ENCODE data around the gene ZNF385D.

Gene ZNF385D

DNA sequence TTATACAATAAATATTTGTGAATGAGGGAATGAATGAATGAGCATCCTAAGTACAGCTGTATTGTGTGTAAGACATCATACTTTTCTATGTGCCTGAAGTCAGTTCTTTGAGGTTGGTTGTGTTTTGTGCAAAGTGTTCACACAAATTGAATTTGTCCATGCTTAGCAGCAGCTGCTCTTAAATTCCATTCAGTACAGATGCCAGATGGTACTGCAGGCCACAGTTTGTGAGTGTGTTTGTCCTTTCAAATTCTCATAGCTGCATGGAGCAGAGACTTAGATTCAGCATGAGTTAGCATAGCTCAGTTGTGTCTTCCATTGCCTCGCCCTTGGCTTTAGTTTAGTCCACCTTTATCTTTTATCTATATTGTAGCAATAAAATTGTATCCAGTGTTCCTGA, 3.8 kb upstream of the ZNF385D start:
- TF ChIP-seq, protein P1, sequence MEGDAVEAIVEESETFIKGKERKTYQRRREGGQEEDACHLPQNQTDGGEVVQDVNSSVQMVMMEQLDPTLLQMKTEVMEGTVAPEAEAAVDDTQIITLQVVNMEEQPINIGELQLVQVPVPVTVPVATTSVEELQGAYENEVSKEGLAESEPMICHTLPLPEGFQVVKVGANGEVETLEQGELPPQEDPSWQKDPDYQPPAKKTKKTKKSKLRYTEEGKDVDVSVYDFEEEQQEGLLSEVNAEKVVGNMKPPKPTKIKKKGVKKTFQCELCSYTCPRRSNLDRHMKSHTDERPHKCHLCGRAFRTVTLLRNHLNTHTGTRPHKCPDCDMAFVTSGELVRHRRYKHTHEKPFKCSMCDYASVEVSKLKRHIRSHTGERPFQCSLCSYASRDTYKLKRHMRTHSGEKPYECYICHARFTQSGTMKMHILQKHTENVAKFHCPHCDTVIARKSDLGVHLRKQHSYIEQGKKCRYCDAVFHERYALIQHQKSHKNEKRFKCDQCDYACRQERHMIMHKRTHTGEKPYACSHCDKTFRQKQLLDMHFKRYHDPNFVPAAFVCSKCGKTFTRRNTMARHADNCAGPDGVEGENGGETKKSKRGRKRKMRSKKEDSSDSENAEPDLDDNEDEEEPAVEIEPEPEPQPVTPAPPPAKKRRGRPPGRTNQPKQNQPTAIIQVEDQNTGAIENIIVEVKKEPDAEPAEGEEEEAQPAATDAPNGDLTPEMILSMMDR (IDR thresholded peaks at IDR 0.05; ENCODE audit: control extremely low read depth, extremely low read depth, low read depth, missing control alignments), result no peak
- ChIA-PET CTCF (no interaction called here), POLR2A (no interaction called here)
- DNase-seq (ENCODE audit: extremely low spot score), result no peak

DNA sequence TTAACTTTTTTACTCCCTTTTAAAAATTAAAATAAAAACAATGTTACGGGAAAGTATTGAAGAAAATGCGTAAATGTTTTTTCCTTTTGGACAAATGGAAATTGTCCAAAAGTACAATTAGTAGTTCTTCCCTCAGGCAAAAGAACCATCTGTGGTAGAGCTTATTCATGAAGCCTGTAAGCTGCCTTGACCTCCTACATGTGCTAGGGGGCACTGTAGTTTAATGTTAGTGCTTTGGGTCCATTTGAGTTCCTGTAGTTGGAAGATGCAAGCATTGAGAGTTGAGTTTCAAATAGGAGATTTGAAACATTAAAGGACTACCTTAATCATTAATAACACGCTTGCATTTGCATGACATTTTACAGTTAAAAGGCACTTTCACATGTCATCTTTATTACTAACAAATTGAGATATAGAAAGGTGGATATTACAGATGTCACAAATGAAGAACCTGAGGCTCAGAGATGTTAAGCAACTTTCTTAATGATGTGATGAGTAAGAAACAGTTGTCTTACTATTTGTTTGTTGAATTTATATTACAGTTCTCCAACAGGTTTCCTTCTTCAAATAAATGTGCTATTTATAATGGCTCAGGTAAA, 1.8 kb upstream of the ZNF385D start:
- ChIA-PET CTCF (interaction anchor here (0.9 kb wide), 2 partner anchors 12 to 14 kb away, joined by 3 read pairs; no protein-coding TSS in a partner anchor), POLR2A (no interaction called here)
- TF ChIP-seq, protein P1 (IDR thresholded peaks at IDR 0.05; ENCODE audit: control extremely low read depth, extremely low read depth, low read depth, missing control alignments), result peak; percentile 29
- peak; percentile 17 for DNase-seq (ENCODE audit: extremely low spot score)

DNA sequence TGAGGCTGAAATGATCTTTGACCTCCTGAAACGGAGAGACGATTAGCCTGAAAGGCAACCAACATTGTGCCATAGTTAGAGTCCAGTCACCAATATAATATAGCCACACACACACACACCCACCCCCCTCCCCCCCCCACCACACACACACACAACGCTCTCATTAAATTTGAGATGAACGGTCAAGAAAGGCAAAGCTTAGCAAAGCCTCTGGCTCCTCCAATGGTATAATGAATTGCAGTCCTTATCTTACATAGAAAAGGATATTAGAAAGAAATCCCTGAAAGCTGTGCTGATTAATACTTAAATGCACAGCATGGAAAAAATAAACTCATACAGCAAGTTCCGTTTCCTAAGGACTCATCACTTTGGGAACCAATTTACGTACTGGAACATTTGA, 876 bp upstream of the ZNF385D start:
- TF ChIP-seq, protein P1 (IDR thresholded peaks at IDR 0.05; ENCODE audit: control extremely low read depth, extremely low read depth, low read depth, missing control alignments), result no peak
- ChIA-PET POLR2A (no interaction called here), CTCF (interaction anchor here (0.9 kb wide), 2 partner anchors 13 to 15 kb away, joined by 3 read pairs; no protein-coding TSS in a partner anchor)
- DNase-seq (ENCODE audit: extremely low spot score), result no peak

DNA sequence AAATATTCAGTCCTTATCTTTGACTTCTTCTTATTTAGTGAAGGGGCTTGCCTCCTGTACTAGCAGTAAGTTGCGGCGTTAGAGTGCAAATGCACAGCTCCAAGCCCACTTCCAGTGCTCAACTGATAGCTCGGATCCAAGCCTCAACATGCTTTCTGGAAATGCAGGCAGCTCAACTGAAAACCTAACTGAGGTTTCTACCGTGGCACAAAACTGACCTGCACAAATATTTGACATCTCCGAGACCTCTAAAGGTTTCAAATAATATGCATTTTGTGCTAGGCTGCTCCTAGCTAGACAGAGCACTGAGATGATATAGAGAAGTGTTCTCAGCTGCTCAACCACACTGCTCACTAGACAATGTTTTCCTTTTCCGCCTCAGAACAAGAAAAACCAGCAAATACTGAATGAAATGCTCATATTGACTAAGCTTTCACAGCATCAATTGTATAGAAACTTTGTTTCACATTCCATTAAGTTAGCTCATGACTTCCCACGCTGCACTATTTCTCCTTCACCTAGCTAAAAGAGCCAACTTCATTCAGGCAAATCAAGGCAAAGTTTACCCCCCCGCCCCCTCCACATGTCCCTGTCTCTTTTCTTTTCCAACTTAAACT, 822 bp downstream of the ZNF385D start:
- ChIA-PET POLR2A (no interaction called here), CTCF (interaction anchor here (1.3 to 1.4 kb wide), 3 partner anchors 10 to 44 kb away, joined by 3 to 4 read pairs (median 3); no protein-coding TSS in a partner anchor)
- no peak for DNase-seq (ENCODE audit: extremely low spot score)
- TF ChIP-seq, protein P1 (IDR thresholded peaks at IDR 0.05; ENCODE audit: control extremely low read depth, extremely low read depth, low read depth, missing control alignments), result no peak

DNA sequence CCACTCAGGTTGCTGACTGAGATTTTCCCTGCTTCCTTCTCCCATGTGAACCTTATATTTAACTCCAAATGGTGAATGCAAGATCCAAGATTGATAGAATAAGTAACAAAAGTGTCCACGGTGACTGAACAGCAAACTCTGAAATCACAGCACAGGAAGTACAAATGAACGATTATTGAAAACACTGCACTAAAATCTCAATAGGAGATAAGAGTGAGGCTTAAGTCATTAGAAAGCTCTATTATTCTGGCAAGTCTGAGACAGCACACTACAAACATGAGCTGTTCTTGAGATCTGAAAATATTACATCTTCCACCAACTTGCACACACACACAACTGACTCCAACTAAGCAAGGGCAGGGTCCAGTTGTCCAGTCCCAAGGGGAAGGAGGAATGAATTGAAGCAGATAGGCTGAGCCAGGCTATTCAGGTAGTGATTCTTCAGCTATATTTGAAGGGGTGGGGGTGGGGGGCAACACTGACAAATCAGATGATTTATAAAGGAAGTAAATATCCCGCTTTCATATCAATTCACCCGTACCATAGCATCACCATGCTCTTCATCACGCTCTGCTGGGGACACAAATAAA, 2.9 kb downstream of the ZNF385D start:
- TF ChIP-seq, protein P1 (IDR thresholded peaks at IDR 0.05; ENCODE audit: control extremely low read depth, extremely low read depth, low read depth, missing control alignments), result no peak
- POLR2A ChIA-PET, result no interaction called here
- CTCF ChIA-PET, result interaction anchor here (1.3 kb wide), 1 partner anchor 10 kb away, joined by 5 read pairs; no protein-coding TSS in a partner anchor
- no peak for DNase-seq (ENCODE audit: extremely low spot score)

DNA sequence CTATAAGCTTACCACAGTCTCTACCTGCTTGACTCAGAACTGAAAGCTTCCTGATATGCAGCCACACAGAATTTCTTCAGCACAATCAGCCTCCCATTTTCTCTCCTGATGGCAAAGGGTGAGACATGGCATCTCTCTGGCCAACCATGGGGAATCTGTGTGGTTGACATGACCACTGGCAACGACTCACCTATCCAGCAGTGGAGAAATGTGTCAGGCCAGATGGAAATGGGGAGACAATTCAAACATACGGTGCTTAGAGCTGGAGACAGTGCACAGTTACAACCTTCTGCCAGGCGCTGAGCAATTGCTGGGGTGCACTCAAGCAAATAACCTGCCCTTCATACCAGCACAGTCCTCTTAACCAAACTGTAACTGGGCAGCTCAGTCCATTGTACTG, 3.6 kb downstream of the ZNF385D start:
- ChIA-PET POLR2A (no interaction called here), CTCF (interaction anchor here (1.3 kb wide), 1 partner anchor 11 kb away, joined by 5 read pairs; no protein-coding TSS in a partner anchor)
- TF ChIP-seq, protein P1 (IDR thresholded peaks at IDR 0.05; ENCODE audit: control extremely low read depth, extremely low read depth, low read depth, missing control alignments), result no peak
- no peak for DNase-seq (ENCODE audit: extremely low spot score)
